H1 (cell line): ENCODE measurements around the gene ECI2. TPM values are rescaled to one million over a fixed set of nuclear protein-coding genes. Genes with fewer than 3 reads are reported as not detected.

Experiments used
- CTCF ChIA-PET: fragments of 300-600 bp; sonication (Branson Sonifier 250); formaldehyde crosslinking; loops from one replicate; lab custom pipeline; 2021; ENCODE audit not compliant: partially characterized antibody; lab: Charles Lee
- POLR2A ChIA-PET: fragments of 300-600 bp; sonication (Branson Sonifier 250); formaldehyde crosslinking; loops from one replicate; lab custom pipeline; 2021; ENCODE audit warnings: inconsistent platforms; ENCODE audit not compliant: partially characterized antibody; lab: Charles Lee
- DNase-seq, 2 experiments: peaks; one replicate each; pipeline versions ENCODE4 v3.0.0 to v3.0.0-alpha.2; 2010 to 2022; ENCODE audit warnings: low spot score in 2 of 2, low read depth in 1 of 2, mixed read lengths in 1 of 2
- FAIRE-seq: peaks from 2 replicates; lab custom pipeline; 2011; peaks lifted over from hg19 to GRCh38; lab: Jason Lieb, UNC
- H2AFZ ChIP-seq: 2 replicates; pipeline ENCODE4 v1.8.1; 2012; ENCODE audit warnings: low read length, inconsistent platforms
- H2AK5ac ChIP-seq: 2 replicates; pipeline ENCODE4 v1.6.1; 2013; ENCODE audit warnings: low read depth, low read length
- H2BK120ac ChIP-seq: replicated peaks from 2 replicates; pipeline ENCODE3; 2013; ENCODE audit warnings: low read depth, low read length, inconsistent platforms
- H2BK12ac ChIP-seq: 2 replicates; pipeline ENCODE4 v1.6.1; 2013; ENCODE audit warnings: low read depth, low read length
- H2BK15ac ChIP-seq: 2 replicates; pipeline ENCODE4 v1.6.1; 2013; ENCODE audit warnings: low read length
- H2BK20ac ChIP-seq: 2 replicates; pipeline ENCODE4 v1.6.1; 2013; ENCODE audit warnings: low read length
- H2BK5ac ChIP-seq: 2 replicates; pipeline ENCODE4 v1.6.1; 2013; ENCODE audit warnings: low read depth, low read length
- H3K14ac ChIP-seq: 2 replicates; pipeline ENCODE4 v1.6.1; 2013; ENCODE audit warnings: inconsistent platforms; ENCODE audit not compliant: insufficient read length
- H3K18ac ChIP-seq: 2 replicates; pipeline ENCODE4 v1.6.1; 2013; ENCODE audit warnings: low read length; ENCODE audit errors: extremely low read depth
- H3K23ac ChIP-seq: 2 replicates; pipeline ENCODE4 v1.6.1; 2013; ENCODE audit warnings: inconsistent platforms; ENCODE audit not compliant: insufficient read length
- H3K23me2 ChIP-seq: 2 replicates; pipeline ENCODE4 v1.6.1; 2013; ENCODE audit warnings: low read depth, low read length
- H3K27ac ChIP-seq: 2 replicates; pipeline ENCODE4 v1.6.1; 2011; ENCODE audit warnings: low read depth, low read length, inconsistent platforms
- H3K27me3 ChIP-seq, 4 experiments: replicated peaks in 1 of 4; 1 replicate in 1 of 4; 2 replicates in 3 of 4; pipeline versions ENCODE4 v1.6.1 to v1.8.1; 2011 to 2013; ENCODE audit warnings: low read length in 3 of 4, mild to moderate bottlenecking in 3 of 4, inconsistent platforms in 2 of 4, mixed read lengths in 2 of 4, moderate library complexity in 1 of 4; ENCODE audit not compliant: control insufficient read depth in 3 of 4, insufficient read depth in 3 of 4; ENCODE audit errors: extremely low read depth in 1 of 4
- H3K36me3 ChIP-seq, 4 experiments: 2 replicates each; pipeline versions ENCODE4 v1.6.1 to v1.8.1; 2011 to 2013; ENCODE audit warnings: mild to moderate bottlenecking in 4 of 4, low read length in 3 of 4, moderate library complexity in 2 of 4, control low read depth in 1 of 4, inconsistent platforms in 1 of 4; ENCODE audit not compliant: insufficient read depth in 4 of 4, control insufficient read depth in 2 of 4
- H3K4ac ChIP-seq: replicated peaks from 2 replicates; pipeline ENCODE3; 2013; ENCODE audit warnings: low read length, low read depth, mixed read lengths, inconsistent platforms; ENCODE audit not compliant: insufficient read length
- H3K4me1 ChIP-seq, 4 experiments: replicated peaks in 1 of 4; 1 replicate in 1 of 4; 2 replicates in 3 of 4; pipeline versions ENCODE4 v1.6.1 to v1.8.1; 2011 to 2013; ENCODE audit warnings: low read length in 3 of 4, inconsistent platforms in 2 of 4, mixed read lengths in 1 of 4; ENCODE audit not compliant: insufficient read depth in 4 of 4, control insufficient read depth in 3 of 4
- H3K4me2 ChIP-seq, 2 experiments: 2 replicates each; pipeline versions ENCODE4 v1.6.1 to v1.8.1; 2011 to 2013; ENCODE audit warnings: low read depth in 2 of 2, low read length in 2 of 2, control low read depth in 1 of 2, inconsistent platforms in 1 of 2, mild to moderate bottlenecking in 1 of 2; ENCODE audit not compliant: insufficient read depth in 1 of 2
- H3K4me3 ChIP-seq, 4 experiments: fragments of 200-600, 300-600 bp in 1 of 4; sonication (generic), shearing (Covaris generic), sonication (Bioruptor Twin) in 1 of 4; 2 replicates each; pipeline versions ENCODE4 v1.5.1 to v1.8.1; 2011 to 2016; ENCODE audit warnings: low read length in 4 of 4, low read depth in 3 of 4, control low read depth in 2 of 4, inconsistent platforms in 2 of 4, mild to moderate bottlenecking in 2 of 4, mixed read lengths in 1 of 4, moderate library complexity in 1 of 4; ENCODE audit not compliant: insufficient read depth in 2 of 4; ENCODE audit errors: extremely low read depth in 1 of 4
- H3K56ac ChIP-seq: replicated peaks from 2 replicates; pipeline ENCODE3; 2013; ENCODE audit warnings: low read depth, mild to moderate bottlenecking, mixed read lengths, low read length, inconsistent platforms; ENCODE audit not compliant: insufficient read length
- H3K79me1 ChIP-seq: 2 replicates; pipeline ENCODE4 v1.6.1; 2013; ENCODE audit warnings: low read depth, low read length, control low read depth
- H3K79me2 ChIP-seq, 2 experiments: 2 replicates each; pipeline versions ENCODE4 v1.6.1 to v1.8.1; 2012 to 2013; ENCODE audit warnings: low read length in 2 of 2, mild to moderate bottlenecking in 2 of 2, inconsistent platforms in 1 of 2; ENCODE audit not compliant: insufficient read depth in 2 of 2, control insufficient read depth in 1 of 2
- H3K9ac ChIP-seq, 4 experiments: replicated peaks in 1 of 4; 1 replicate in 1 of 4; 2 replicates in 3 of 4; pipeline versions ENCODE4 v1.6.1 to v1.8.1; 2011 to 2013; ENCODE audit warnings: low read depth in 3 of 4, low read length in 3 of 4, control low read depth in 2 of 4, mild to moderate bottlenecking in 2 of 4, moderate library complexity in 2 of 4, inconsistent platforms in 1 of 4; ENCODE audit errors: extremely low read depth in 1 of 4
- H3K9me3 ChIP-seq, 2 experiments: 2 replicates each; pipeline versions ENCODE4 v1.6.1 to v1.8.1; 2012 to 2013; ENCODE audit warnings: mild to moderate bottlenecking in 2 of 2, moderate library complexity in 2 of 2, control low read depth in 1 of 2, inconsistent platforms in 1 of 2, low read depth in 1 of 2, low read length in 1 of 2, mixed read lengths in 1 of 2; ENCODE audit not compliant: insufficient read depth in 2 of 2
- H4K20me1 ChIP-seq, 2 experiments: replicated peaks in 1 of 2; 2 replicates each; pipeline versions ENCODE3 to v1.8.1; 2011 to 2013; ENCODE audit warnings: inconsistent platforms in 2 of 2, low read length in 2 of 2, mild to moderate bottlenecking in 1 of 2; ENCODE audit not compliant: insufficient read depth in 2 of 2, control insufficient read depth in 1 of 2
- H4K5ac ChIP-seq: 2 replicates; pipeline ENCODE4 v1.6.1; 2013; ENCODE audit warnings: low read length, low read depth, mixed read lengths, inconsistent platforms; ENCODE audit not compliant: insufficient read length
- H4K8ac ChIP-seq: 2 replicates; pipeline ENCODE4 v1.8.0; 2013; ENCODE audit warnings: mild to moderate bottlenecking, moderate library complexity, low read length, inconsistent platforms; ENCODE audit not compliant: insufficient read depth; ENCODE audit errors: extremely low read depth
- H4K91ac ChIP-seq: replicated peaks from 2 replicates; pipeline ENCODE3; 2013; ENCODE audit warnings: low read length, mixed read lengths, inconsistent platforms; ENCODE audit not compliant: insufficient read length
- BACH1 ChIP-seq: IDR thresholded peaks from 2 replicates; pipeline ENCODE4 v1.6.1; 2012; ENCODE audit warnings: low read length, improper control_type of control experiment
- CHD2 ChIP-seq: IDR thresholded peaks from 2 replicates; pipeline ENCODE4 v1.6.1; 2012; ENCODE audit warnings: low read length, improper control_type of control experiment
- SP1 ChIP-seq: IDR thresholded peaks from 2 replicates; pipeline ENCODE4 v1.6.1; 2011; ENCODE audit warnings: low read depth, low read length
- SP2 ChIP-seq: IDR thresholded peaks from 2 replicates; pipeline ENCODE4 v1.6.1; 2012; ENCODE audit warnings: mild to moderate bottlenecking, low read length, inconsistent platforms
- TBP ChIP-seq: IDR thresholded peaks from 2 replicates; pipeline ENCODE4 v1.6.1; 2011; ENCODE audit warnings: low read depth, low read length, improper control_type of control experiment
- WGBS, 2 experiments: shearing (Covaris generic) in 1 of 2; methylation state at CpG; one replicate each; pipeline versions ENCODE4 v1.1.6 to v1.1.7; 2013 to 2015; ENCODE audit warnings: low lambda C conversion rate in 2 of 2, mixed read lengths in 2 of 2, inconsistent platforms in 1 of 2, low coverage in 1 of 2, missing lambda C conversion rate in 1 of 2; ENCODE audit not compliant: insufficient replicate concordance in 2 of 2, insufficient coverage in 1 of 2, insufficient read length in 1 of 2; ENCODE audit errors: extremely low coverage in 1 of 2, missing lambda C conversion rate in 1 of 2; 5-methylcytosine and 5-hydroxymethylcytosine counted together
- polyA plus RNA-seq, 7 experiments: library from polyadenylated mRNA; depleted of rRNA in 3 of 7; stranded (reverse) in 5 of 7; unstranded in 2 of 7; fragments of >200 nt in 5 of 7; fragments of 200-250 nt in 2 of 7; gene quantifications; 1 replicate in 5 of 7; 2 replicates in 1 of 7; 4 replicates in 1 of 7; pipeline versions ENCODE4 v1.2.1 to v1.2.3, GENCODE V29; 2011 to 2013; ENCODE audit warnings: missing spikeins in 2 of 7, mixed read lengths in 2 of 7
- total RNA-seq: library from RNA; stranded (reverse); fragmentation: NEBNext Ultra II Directional; extraction: Animal tissue kit (Norgen Biotek cat#: 25700); gene quantifications from 2 replicates; pipeline ENCODE4 v1.2.1, GENCODE V29; 2021

Gene ECI2
- total and polyA plus RNA-seq, 2 of the 8 experiments (the other 6 are each of a cell fraction or from before 2014, with no cell fraction given), result 40.4 to 70.8 TPM

DNA sequence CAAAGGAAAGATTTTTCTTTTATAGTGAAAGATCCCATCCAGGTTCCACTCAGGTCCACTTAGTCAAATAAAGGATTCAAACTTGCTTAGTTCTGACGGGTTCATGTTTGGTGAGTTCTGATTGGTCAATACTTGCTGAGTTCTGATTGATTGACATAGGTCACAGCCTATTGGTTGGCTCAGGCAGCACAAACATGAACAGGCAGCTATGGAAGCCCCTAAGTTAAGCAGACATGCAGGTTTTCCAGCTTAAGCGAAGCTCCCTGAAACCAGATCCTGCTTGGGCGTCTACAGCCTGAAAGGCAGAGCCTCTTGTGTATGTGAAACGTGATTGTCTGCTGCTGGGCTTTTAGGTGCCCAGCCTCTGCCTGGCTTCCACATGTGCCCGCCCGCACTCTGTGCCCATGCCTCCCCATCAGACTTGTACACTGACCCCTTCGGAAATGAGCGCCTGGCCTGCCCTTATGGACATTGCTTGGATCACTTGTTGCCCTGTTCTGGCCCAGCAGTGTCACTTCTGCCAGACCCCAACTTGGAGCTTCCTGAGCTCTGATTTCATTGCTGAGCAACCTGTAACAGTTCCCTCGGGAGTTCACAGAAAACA is 45.4 kb upstream of the ECI2 start:
- no peaks in the 10 kb centered on the region for H3K36me3 ChIP-seq
- H3K27me3 ChIP-seq, result peaks cover 0 to 1% (median 0%) of the 10 kb centered on the region in 4 experiments; a peak in 1 of 7 replicates
- no peak overlapping the region for H3K23ac ChIP-seq
- peak overlapping the region; percentile 27 for H4K91ac ChIP-seq
- no peak overlapping the region for H2BK15ac ChIP-seq
- no peak for TF ChIP-seq TBP
- TF ChIP-seq SP2, result peak; percentile 50
- TF ChIP-seq SP1, result peak; percentile 92
- no peak for TF ChIP-seq BACH1
- TF ChIP-seq CHD2, result peak; percentile 61; the same call in 1 of the 2 replicates
- DNase-seq (no peak), FAIRE-seq (no peak)
- H3K4me1 ChIP-seq, result no peaks in the 10 kb centered on the region; a peak in 1 of 7 replicates
- H2BK5ac ChIP-seq, result no peak overlapping the region
- 83% methylated on average over 9 of the region's 9 CpGs; no CpG with 5 or more reads in 1 of the 2 experiments for WGBS, 2 experiments
- H3K79me1 ChIP-seq, result no peaks in the 10 kb centered on the region
- H4K8ac ChIP-seq, result 0 out of 2 replicates have a peak overlapping the region, but pooled peaks have one; percentile 29
- no peaks in the 10 kb centered on the region for H4K20me1 ChIP-seq
- ChIA-PET POLR2A (interaction anchor here (1.2 kb wide), 1 partner anchor 10 kb away, joined by 3 read pairs; no protein-coding TSS in a partner anchor), CTCF (interaction anchor here (2.6 kb wide), 1 partner anchor 30 kb away, joined by 8 read pairs; no protein-coding TSS in a partner anchor)
- no peak overlapping the region for H3K14ac ChIP-seq
- H3K18ac ChIP-seq, result no peak overlapping the region
- no peak overlapping the region for H2AK5ac ChIP-seq
- H3K27ac ChIP-seq, result no peak overlapping the region
- H3K9ac ChIP-seq, result no peak overlapping the region
- H2BK120ac ChIP-seq, result no peak overlapping the region
- H3K4me2 ChIP-seq, result no peak overlapping the region
- no peak overlapping the region for H3K4ac ChIP-seq
- no peak overlapping the region; the same call in 1 of the 2 replicates for H2BK12ac ChIP-seq
- H3K4me3 ChIP-seq, result no peak overlapping the region
- no peak overlapping the region for H3K56ac ChIP-seq
- no peaks in the 10 kb centered on the region for H3K9me3 ChIP-seq
- no peaks in the 10 kb centered on the region for H3K79me2 ChIP-seq
- no peaks in the 10 kb centered on the region for H3K23me2 ChIP-seq
- H4K5ac ChIP-seq, result no peak overlapping the region
- H2AFZ ChIP-seq, result peak overlapping the region; percentile 47
- H2BK20ac ChIP-seq, result no peak overlapping the region
